HepG2 (cell line): Measurements from ENCODE around the gene DMRTB1. TPM values are rescaled to one million over a fixed set of nuclear protein-coding genes. Genes with fewer than 3 reads are reported as not detected.

Experiments
- ATAC-seq: fragments of 200-7000 bp; cut with Tn5 transposase; 3 replicates; pipeline ENCODE4 v1.9.1; 2020; ENCODE audit warnings: mild to moderate bottlenecking, moderate library complexity
- BruUV-seq: library from RNA; stranded (reverse); fragments of 400-500 nt; replicated peaks from 2 replicates; lab custom pipeline; 2021; lab: Mats Ljungman, UMichigan
- CTCF ChIA-PET: fragments of 300-600 bp; formaldehyde crosslinking; extraction: SDS; loops from one replicate; lab custom pipeline; 2021; ENCODE audit warnings: low total read pairs, inconsistent platforms, low intra/inter-chr PET ratio; lab: Yijun Ruan, JAX
- POLR2A ChIA-PET: fragments of 350-600 bp; sonication (Branson Sonifier 250); formaldehyde crosslinking; loops from one replicate; lab custom pipeline; 2020; ENCODE audit warnings: antibody characterized with exemption, inconsistent platforms; lab: Yijun Ruan, JAX
- DNase-seq: peaks from one replicate; pipeline ENCODE4 v3.0.0-alpha.2; 2015; ENCODE audit warnings: low spot score
- FAIRE-seq: peaks from 3 replicates; lab custom pipeline; 2011; peaks lifted over from hg19 to GRCh38; lab: Jason Lieb, UNC
- H2AFZ ChIP-seq: one replicate; pipeline ENCODE4 v1.6.1; 2011; ENCODE audit warnings: low read length, inconsistent platforms
- H3K27ac ChIP-seq: fragments of 300-600 bp; 3 replicates; pipeline ENCODE4 v1.8.0; 2011; ENCODE audit warnings: mixed run types, mild to moderate bottlenecking, mixed read lengths, low read length, inconsistent platforms; ENCODE audit not compliant: insufficient read depth; ENCODE audit errors: extremely low read length
- H3K27me3 ChIP-seq, 2 experiments: fragments of 200-600 bp in 1 of 2; 2 replicates in 1 of 2; 3 replicates in 1 of 2; pipeline versions ENCODE4 v1.6.0 to v1.8.0; 2011; ENCODE audit warnings: low read length in 2 of 2, mild to moderate bottlenecking in 2 of 2, moderate library complexity in 2 of 2, inconsistent platforms in 1 of 2; ENCODE audit not compliant: insufficient read depth in 2 of 2, control insufficient read depth in 1 of 2
- H3K36me3 ChIP-seq, 2 experiments: fragments of 200-600 bp in 1 of 2; replicated peaks in 1 of 2; 2 replicates in 1 of 2; 3 replicates in 1 of 2; pipeline versions ENCODE4 v1.5.1 to v1.8.0; 2011; ENCODE audit warnings: low read length in 2 of 2, inconsistent platforms in 1 of 2; ENCODE audit not compliant: insufficient read depth in 2 of 2, control insufficient read depth in 1 of 2
- H3K4me1 ChIP-seq: 2 replicates; pipeline ENCODE4 v1.5.1; 2012; ENCODE audit warnings: low read length, inconsistent platforms; ENCODE audit not compliant: insufficient read depth
- H3K4me2 ChIP-seq: 2 replicates; pipeline ENCODE4 v1.6.0; 2011; ENCODE audit warnings: low read depth, low read length, inconsistent platforms
- H3K4me3 ChIP-seq, 3 experiments: fragments of 200-600 bp in 1 of 3; sonication (generic), shearing (Covaris generic) in 1 of 3; replicated peaks in 1 of 3; 2 replicates each; pipeline ENCODE4 v1.5.1; 2011 to 2016; ENCODE audit warnings: low read length in 3 of 3, inconsistent platforms in 2 of 3, low read depth in 2 of 3, mild to moderate bottlenecking in 2 of 3, control low read depth in 1 of 3, mixed read lengths in 1 of 3; ENCODE audit not compliant: insufficient read depth in 1 of 3
- H3K79me2 ChIP-seq: one replicate; pipeline ENCODE4 v1.6.1; 2011; ENCODE audit warnings: low read length, inconsistent platforms; ENCODE audit not compliant: insufficient read depth
- H3K9ac ChIP-seq: 2 replicates; pipeline ENCODE4 v1.6.0; 2011; ENCODE audit warnings: mild to moderate bottlenecking, low read depth, low read length, inconsistent platforms; ENCODE audit not compliant: insufficient read depth
- H3K9me3 ChIP-seq: 2 replicates; pipeline ENCODE4 v1.5.1; 2012; ENCODE audit warnings: mild to moderate bottlenecking, low read length
- H4K20me1 ChIP-seq: 2 replicates; pipeline ENCODE4 v1.6.0; 2011; ENCODE audit warnings: inconsistent platforms, mild to moderate bottlenecking, low read length, moderate library complexity; ENCODE audit not compliant: insufficient read depth
- NCOA2 ChIP-seq: sonication (generic); formaldehyde crosslinking; IDR thresholded peaks from 2 replicates; pipeline ENCODE4 v1.8.0; 2022; ENCODE audit warnings: inconsistent platforms
- POLR2G ChIP-seq: fragments of 200-400 bp; formaldehyde crosslinking; IDR thresholded peaks from 2 replicates; pipeline ENCODE4 v1.6.1; 2018; ENCODE audit warnings: mild to moderate bottlenecking, low read depth, low read length, moderate library complexity
- THYN1 ChIP-seq: sonication (generic); formaldehyde crosslinking; IDR thresholded peaks from 2 replicates; pipeline ENCODE4 v1.8.1; 2023; ENCODE audit warnings: low read depth, mild to moderate bottlenecking, moderate library complexity, missing genetic modification reagents, borderline replicate concordance
- ZNF230 ChIP-seq: sonication (generic); formaldehyde crosslinking; IDR thresholded peaks from 2 replicates; pipeline ENCODE4 v1.4.0; 2020; ENCODE audit warnings: mild to moderate bottlenecking, missing genetic modification reagents
- WGBS: methylation state at CpG from one replicate; pipeline ENCODE4 v1.1.6; 2017; ENCODE audit warnings: low lambda C conversion rate; 5-methylcytosine and 5-hydroxymethylcytosine counted together
- in situ Hi-C: cut with HindIII; loops from 2 replicates; pipeline ENCODE4 v1.10.0; 2017; ENCODE audit warnings: low pct_unique_long_range_greater_than_20kb; ENCODE audit not compliant: extremely low pct_ligation_motif_present
- intact Hi-C: fragments of 100-400 bp; cut with micrococcal nuclease; formaldehyde crosslinking; loops from one replicate; pipeline ENCODE4 v1.10.0; 2022; ENCODE audit not compliant: unreplicated experiment
- polyA plus RNA-seq, 8 experiments: library from polyadenylated mRNA; depleted of rRNA in 3 of 8; stranded (reverse) in 7 of 8; unstranded in 1 of 8; fragments of >200 nt; fragmentation: Illumina TruSeq in 4 of 8; extraction: Trizol in 4 of 8; gene quantifications; 2 replicates each; pipeline versions ENCODE4 v1.2.1 to v1.2.3, GENCODE V29; 2011 to 2016; ENCODE audit warnings: low read depth in 4 of 8, missing spikeins in 1 of 8, mixed read lengths in 1 of 8; ENCODE audit not compliant: insufficient read depth in 1 of 8
- total RNA-seq, 5 experiments: library from RNA; depleted of rRNA; stranded (reverse); fragments of >200 nt; fragmentation: Illumina TruSeq; extraction: Trizol; gene quantifications; 2 replicates each; pipeline ENCODE4 v1.2.3, GENCODE V29; 2016; ENCODE audit warnings: low read depth in 1 of 5
- TF ChIP-seq, protein P1 (sequence below): IDR thresholded peaks from 2 replicates; pipeline ENCODE4 v1.6.1; 2016; ENCODE audit warnings: mild to moderate bottlenecking, missing biosample characterization, missing genetic modification reagents
- TF ChIP-seq, protein P2 (sequence below): sonication (generic); formaldehyde crosslinking; IDR thresholded peaks from 2 replicates; pipeline ENCODE4 v1.5.0; 2020; ENCODE audit warnings: mild to moderate bottlenecking, low read depth, missing genetic modification reagents, borderline replicate concordance

Gene DMRTB1
- total and polyA plus RNA-seq, 2 of the 13 experiments (the other 11 are each of a cell fraction or from before 2014, with no cell fraction given): not detected

DNA sequence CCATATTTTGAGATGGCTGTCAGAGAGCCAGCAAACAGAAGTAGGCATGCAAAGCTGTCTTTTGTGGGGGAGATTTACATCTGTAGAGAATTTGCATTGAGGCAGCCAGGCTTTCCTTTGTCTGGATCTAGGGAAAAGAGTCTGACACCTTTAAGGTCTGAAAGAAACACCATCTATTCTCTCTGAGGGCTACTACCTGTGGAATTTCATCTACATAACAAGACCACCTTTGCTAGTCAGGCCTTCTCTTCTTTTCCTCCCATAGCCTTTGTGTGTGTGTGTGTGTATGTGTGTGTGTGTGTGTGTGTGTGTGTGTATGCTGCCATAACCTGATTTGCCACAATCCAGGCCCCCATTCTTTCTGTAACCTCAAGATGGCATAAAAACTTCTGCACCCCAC is 28.4 kb upstream of the DMRTB1 start:
- POLR2A ChIA-PET: no interaction called here

DNA sequence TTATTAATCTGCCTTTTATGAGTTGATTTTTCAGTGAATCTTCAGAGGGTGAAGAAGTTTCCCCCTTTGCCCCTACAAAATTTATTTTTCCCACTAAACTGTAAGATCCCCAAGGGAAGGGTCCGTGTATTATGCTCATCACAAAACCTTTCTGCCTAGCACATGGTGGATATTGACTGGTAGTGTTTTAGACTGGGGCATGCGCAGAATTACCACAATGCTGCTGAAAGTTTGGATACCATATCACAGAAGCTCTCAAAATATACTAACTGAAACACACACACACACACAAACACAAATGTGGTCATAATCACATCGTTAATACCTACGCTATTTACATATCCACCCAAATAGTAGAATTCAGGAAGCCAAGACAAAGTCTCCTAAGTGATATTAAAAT is 28.0 kb upstream of the DMRTB1 start:
- Histone ChIP-seq H3K4me1 (no peaks in the 10 kb centered on the region), H3K4me2 (no peak overlapping the region), H4K20me1 (no peaks in the 10 kb centered on the region), H3K27me3 (peaks cover 0 to 16% of the 10 kb centered on the region in 2 experiments; a peak in 3 of 5 replicates), H2AFZ (no peak overlapping the region), H3K9me3 (no peaks in the 10 kb centered on the region), H3K79me2 (no peaks in the 10 kb centered on the region), H3K4me3 (no peak overlapping the region), H3K27ac (no peak overlapping the region), H3K9ac (no peak overlapping the region), H3K36me3 (no peaks in the 10 kb centered on the region)
- CTCF ChIA-PET: no interaction called here
- no peak for DNase-seq
- POLR2A ChIA-PET: no interaction called here
- BruUV-seq: no TSS peak
- intact Hi-C loops: no loop called here
- no peak for ATAC-seq
- in situ Hi-C loops: no loop called here
- WGBS: 25% methylated on average over 4 of the region's 4 CpGs
- TF ChIP-seq, protein P1, sequence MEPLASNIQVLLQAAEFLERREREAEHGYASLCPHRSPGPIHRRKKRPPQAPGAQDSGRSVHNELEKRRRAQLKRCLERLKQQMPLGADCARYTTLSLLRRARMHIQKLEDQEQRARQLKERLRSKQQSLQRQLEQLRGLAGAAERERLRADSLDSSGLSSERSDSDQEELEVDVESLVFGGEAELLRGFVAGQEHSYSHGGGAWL (CRISPR knock-in tag): no peak
- TF ChIP-seq, protein P2, sequence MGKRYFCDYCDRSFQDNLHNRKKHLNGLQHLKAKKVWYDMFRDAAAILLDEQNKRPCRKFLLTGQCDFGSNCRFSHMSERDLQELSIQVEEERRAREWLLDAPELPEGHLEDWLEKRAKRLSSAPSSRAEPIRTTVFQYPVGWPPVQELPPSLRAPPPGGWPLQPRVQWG (CRISPR knock-in tag): no peak
- no peak for TF ChIP-seq POLR2G
- FAIRE-seq: no peak

More for the DNA sequence above, 28.4 kb upstream of the DMRTB1 start:
- Histone ChIP-seq H2AFZ (no peak overlapping the region), H3K27me3 (peaks cover 0 to 16% of the 10 kb centered on the region in 2 experiments; a peak in 3 of 5 replicates), H3K4me3 (no peak overlapping the region), H3K36me3 (no peaks in the 10 kb centered on the region), H3K4me1 (no peaks in the 10 kb centered on the region), H4K20me1 (no peaks in the 10 kb centered on the region), H3K9me3 (no peaks in the 10 kb centered on the region), H3K27ac (no peak overlapping the region), H3K9ac (no peak overlapping the region), H3K4me2 (no peak overlapping the region), H3K79me2 (no peaks in the 10 kb centered on the region)
- BruUV-seq: no TSS peak
- TF ChIP-seq THYN1 (no peak), ZNF230 (CRISPR knock-in tag) (no peak), NCOA2 (CRISPR knock-in tag) (no peak)
- CTCF ChIA-PET: no interaction called here
- in situ Hi-C loops (no loop called here), intact Hi-C loops (no loop called here)
- FAIRE-seq (no peak), ATAC-seq (no peak), DNase-seq (no peak)
